CD14-positive monocyte (primary cell): ENCODE measurements around the gene FAM47A. TPM values are rescaled to one million over a fixed set of nuclear protein-coding genes. Genes with fewer than 3 reads are reported as not detected.

ENCODE experiments used
- DNase-seq, 3 donors: peaks; one replicate each; pipeline ENCODE4 v3.0.0-alpha.2; 2011 to 2022
- H2AFZ ChIP-seq: 2 replicates; pipeline ENCODE4 v1.6.0; 2012; ENCODE audit warnings: mild to moderate bottlenecking, low read depth, low read length, inconsistent platforms; ENCODE audit not compliant: insufficient read depth, poor library complexity, severe bottlenecking
- H3K27ac ChIP-seq, 2 donors: 1 replicate in 1 of 2; 2 replicates in 1 of 2; pipeline ENCODE4 v1.5.1; 2012 to 2013; ENCODE audit warnings: low read length in 2 of 2, control low read depth in 1 of 2, inconsistent platforms in 1 of 2, low read depth in 1 of 2, mild to moderate bottlenecking in 1 of 2
- H3K27me3 ChIP-seq, 2 donors: one replicate each; pipeline versions ENCODE4 v1.6.0 to v1.6.1; 2011 to 2013; ENCODE audit warnings: low read length in 2 of 2; ENCODE audit not compliant: control insufficient read depth in 2 of 2, insufficient read depth in 2 of 2
- H3K36me3 ChIP-seq, 2 donors: replicated peaks in 1 of 2; 1 replicate in 1 of 2; 2 replicates in 1 of 2; pipeline versions ENCODE4 v1.5.1 to v1.6.1; 2012 to 2013; ENCODE audit warnings: low read length in 2 of 2, control low read depth in 1 of 2, inconsistent platforms in 1 of 2, mild to moderate bottlenecking in 1 of 2; ENCODE audit not compliant: insufficient read depth in 2 of 2, control insufficient read depth in 1 of 2
- H3K4me1 ChIP-seq, 2 donors: 1 replicate in 1 of 2; 2 replicates in 1 of 2; pipeline versions ENCODE4 v1.5.1 to v1.6.1; 2012 to 2013; ENCODE audit warnings: low read length in 2 of 2, control low read depth in 1 of 2, inconsistent platforms in 1 of 2, mild to moderate bottlenecking in 1 of 2, moderate library complexity in 1 of 2; ENCODE audit not compliant: insufficient read depth in 2 of 2, control insufficient read depth in 1 of 2
- H3K4me2 ChIP-seq: replicated peaks from 2 replicates; pipeline ENCODE3; 2012; ENCODE audit warnings: low read length, moderate library complexity, mild to moderate bottlenecking; ENCODE audit not compliant: poor library complexity, severe bottlenecking; ENCODE audit errors: extremely low read depth
- H3K4me3 ChIP-seq, 3 experiments: fragments of 200-600 bp in 1 of 3; sonication (generic) in 1 of 3; replicated peaks in 1 of 3; 1 replicate in 2 of 3; 2 replicates in 1 of 3; pipeline ENCODE4 v1.5.1; 2011 to 2013; ENCODE audit warnings: low read length in 3 of 3, mild to moderate bottlenecking in 3 of 3, control low read depth in 2 of 3, low read depth in 2 of 3, inconsistent platforms in 1 of 3, moderate library complexity in 1 of 3
- H3K79me2 ChIP-seq: 2 replicates; pipeline ENCODE4 v1.6.0; 2012; ENCODE audit warnings: mild to moderate bottlenecking, control low read depth, inconsistent platforms, low read length, moderate library complexity; ENCODE audit not compliant: insufficient read depth
- H3K9ac ChIP-seq: 2 replicates; pipeline ENCODE4 v1.6.0; 2017; ENCODE audit warnings: low read length, mild to moderate bottlenecking; ENCODE audit not compliant: insufficient read depth, poor library complexity, severe bottlenecking
- H3K9me3 ChIP-seq, 2 donors: replicated peaks in 1 of 2; 1 replicate in 1 of 2; 2 replicates in 1 of 2; pipeline versions ENCODE4 v1.5.1 to v1.6.1; 2012 to 2013; ENCODE audit warnings: low read length in 2 of 2, control low read depth in 1 of 2; ENCODE audit not compliant: control insufficient read depth in 1 of 2, insufficient read depth in 1 of 2
- H4K20me1 ChIP-seq: 2 replicates; pipeline ENCODE4 v1.6.0; 2012; ENCODE audit warnings: mild to moderate bottlenecking, low read length, control low read depth, moderate library complexity; ENCODE audit not compliant: insufficient read depth
- H3K27ac Mint-ChIP-seq, 7 donors: one replicate each; pipeline ENCODE4 v1.8.0; 2020; ENCODE audit warnings: mild to moderate bottlenecking in 7 of 7, mixed read lengths in 7 of 7, moderate library complexity in 6 of 7, inconsistent platforms in 2 of 7
- H3K27me3 Mint-ChIP-seq, 3 donors: one replicate each; pipeline ENCODE4 v1.8.0; 2021 to 2022; ENCODE audit warnings: low read depth in 3 of 3, mild to moderate bottlenecking in 3 of 3, mixed read lengths in 3 of 3, moderate library complexity in 3 of 3, inconsistent platforms in 1 of 3
- H3K36me3 Mint-ChIP-seq, 2 donors: one replicate each; pipeline ENCODE4 v1.8.0; 2020; ENCODE audit warnings: mixed read lengths in 2 of 2, inconsistent platforms in 1 of 2, mild to moderate bottlenecking in 1 of 2
- H3K4me1 Mint-ChIP-seq: one replicate; pipeline ENCODE4 v1.8.0; 2020; ENCODE audit warnings: mild to moderate bottlenecking, mixed read lengths
- H3K4me3 Mint-ChIP-seq, 2 donors: one replicate each; pipeline ENCODE4 v1.8.0; 2020; ENCODE audit warnings: mild to moderate bottlenecking in 2 of 2, mixed read lengths in 2 of 2, moderate library complexity in 1 of 2
- H3K9me3 Mint-ChIP-seq, 7 donors: one replicate each; pipeline ENCODE4 v1.8.0; 2020 to 2022; ENCODE audit warnings: mixed read lengths in 7 of 7, mild to moderate bottlenecking in 6 of 7, moderate library complexity in 6 of 7, inconsistent platforms in 2 of 7
- WGBS: methylation state at CpG from one replicate; pipeline ENCODE4 v1.1.5; 2013; ENCODE audit warnings: missing lambda C conversion rate; ENCODE audit not compliant: insufficient coverage; 5-methylcytosine and 5-hydroxymethylcytosine counted together
- intact Hi-C, 2 donors: fragments of 100-400 bp; cut with micrococcal nuclease; formaldehyde crosslinking; loops; one replicate each; pipeline versions ENCODE4 v1.15.0 to v1.15.1; 2023
- polyA plus RNA-seq, 3 donors: library from polyadenylated mRNA; depleted of rRNA in 1 of 3; unstranded in 2 of 3; stranded (reverse) in 1 of 3; fragments of 300-500 nt in 2 of 3; fragments of >200 nt in 1 of 3; fragmentation: Illumina TruSeq in 2 of 3; gene quantifications; 1 replicate in 2 of 3; 2 replicates in 1 of 3; pipeline ENCODE4 v1.2.3, GENCODE V29; 2012 to 2021
- TF ChIP-seq, protein P1 (sequence below): fragments of 200-600 bp; IDR thresholded peaks from one replicate; pipeline ENCODE4 v1.8.0; 2022; ENCODE audit warnings: antibody characterized with exemption, mild to moderate bottlenecking

Gene FAM47A
- polyA plus RNA-seq, 3 donors: not detected

DNA sequence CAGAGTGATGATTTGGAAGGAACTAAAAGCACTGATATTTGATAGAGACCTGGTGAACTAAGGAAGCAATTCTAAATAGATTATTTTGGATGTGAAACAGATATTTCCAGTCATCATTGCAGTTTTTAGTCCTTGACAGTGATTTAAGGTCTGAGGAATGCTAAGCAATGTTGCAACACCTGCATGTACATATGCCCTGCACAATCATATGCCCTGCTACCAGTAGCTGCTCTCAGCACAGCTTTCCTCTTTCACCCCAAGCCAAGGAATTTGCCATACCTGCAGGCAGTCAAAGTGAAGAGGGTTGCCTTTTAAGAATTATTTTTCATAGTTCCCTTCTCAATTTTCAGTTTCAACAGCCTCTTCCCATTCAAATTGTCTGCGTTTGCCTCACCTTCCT lies 8.7 kb upstream of the FAM47A start:
- no peak overlapping the region for H3K4me2 ChIP-seq
- DNase-seq: no peak
- H3K9ac ChIP-seq: no peak overlapping the region
- Mint-ChIP-seq H3K9me3 (peaks cover 0 to 2% (median 0%) of the 10 kb centered on the region in 7 donors), H3K4me1 (no peaks in the 10 kb centered on the region), H3K4me3 (no peak overlapping the region), H3K27me3 (peaks cover 0 to 1% (median 0%) of the 10 kb centered on the region in 3 donors), H3K36me3 (no peaks in the 10 kb centered on the region), H3K27ac (no peak overlapping the region)
- no peak overlapping the region for H3K4me3 ChIP-seq
- no peaks in the 10 kb centered on the region for H3K79me2 ChIP-seq
- H3K4me1 ChIP-seq: no peaks in the 10 kb centered on the region
- no peaks in the 10 kb centered on the region for H3K9me3 ChIP-seq
- WGBS: no CpG with 5 or more reads among the region's 1 CpG
- intact Hi-C loops: no loop called here
- no peak overlapping the region for H3K27ac ChIP-seq
- no peak overlapping the region for H2AFZ ChIP-seq
- H3K36me3 ChIP-seq: no peaks in the 10 kb centered on the region
- H3K27me3 ChIP-seq: no peaks in the 10 kb centered on the region
- TF ChIP-seq, protein P1, sequence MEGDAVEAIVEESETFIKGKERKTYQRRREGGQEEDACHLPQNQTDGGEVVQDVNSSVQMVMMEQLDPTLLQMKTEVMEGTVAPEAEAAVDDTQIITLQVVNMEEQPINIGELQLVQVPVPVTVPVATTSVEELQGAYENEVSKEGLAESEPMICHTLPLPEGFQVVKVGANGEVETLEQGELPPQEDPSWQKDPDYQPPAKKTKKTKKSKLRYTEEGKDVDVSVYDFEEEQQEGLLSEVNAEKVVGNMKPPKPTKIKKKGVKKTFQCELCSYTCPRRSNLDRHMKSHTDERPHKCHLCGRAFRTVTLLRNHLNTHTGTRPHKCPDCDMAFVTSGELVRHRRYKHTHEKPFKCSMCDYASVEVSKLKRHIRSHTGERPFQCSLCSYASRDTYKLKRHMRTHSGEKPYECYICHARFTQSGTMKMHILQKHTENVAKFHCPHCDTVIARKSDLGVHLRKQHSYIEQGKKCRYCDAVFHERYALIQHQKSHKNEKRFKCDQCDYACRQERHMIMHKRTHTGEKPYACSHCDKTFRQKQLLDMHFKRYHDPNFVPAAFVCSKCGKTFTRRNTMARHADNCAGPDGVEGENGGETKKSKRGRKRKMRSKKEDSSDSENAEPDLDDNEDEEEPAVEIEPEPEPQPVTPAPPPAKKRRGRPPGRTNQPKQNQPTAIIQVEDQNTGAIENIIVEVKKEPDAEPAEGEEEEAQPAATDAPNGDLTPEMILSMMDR: no peak
- no peaks in the 10 kb centered on the region for H4K20me1 ChIP-seq

DNA sequence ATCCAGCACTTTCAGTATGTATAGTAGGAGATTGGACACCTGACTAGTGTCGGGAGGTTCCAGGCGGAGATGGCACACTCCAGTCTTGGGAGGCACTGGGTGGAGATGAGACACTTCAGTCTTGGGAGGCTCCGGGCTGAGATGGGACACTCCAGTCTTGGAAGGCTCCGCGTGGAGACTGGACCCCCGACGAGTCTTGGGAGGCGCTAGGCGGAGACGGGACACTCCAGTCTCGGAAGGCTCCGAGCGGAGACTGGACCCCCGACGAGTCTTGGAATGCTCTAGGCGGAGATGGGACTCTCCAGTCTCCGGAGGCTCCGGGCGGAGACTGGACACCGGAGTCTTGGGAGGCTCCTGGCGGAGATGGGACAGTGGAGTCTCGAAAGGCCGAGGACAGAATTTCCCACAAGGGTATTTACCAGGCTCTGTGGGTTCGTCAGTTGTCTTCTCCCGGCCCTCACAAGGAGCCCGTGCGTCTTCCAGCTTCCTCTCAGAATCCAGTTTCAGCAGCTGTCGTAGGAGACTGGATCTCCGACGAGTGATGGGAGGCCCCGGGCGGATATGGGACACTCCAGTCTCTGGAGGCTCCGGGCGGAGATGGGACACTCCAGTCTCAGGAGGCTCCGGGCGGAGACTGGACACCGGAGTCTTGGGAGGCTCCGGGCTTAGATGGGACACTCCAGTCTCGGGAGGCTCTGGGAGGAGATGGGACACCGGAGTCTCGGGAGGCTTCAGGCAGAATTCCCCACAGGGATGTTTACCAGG lies 952 bp downstream of the FAM47A start:
- H3K4me2 ChIP-seq: no peak overlapping the region
- Mint-ChIP-seq H3K27me3 (no peaks in the 10 kb centered on the region), H3K27ac (no peak overlapping the region), H3K4me1 (no peaks in the 10 kb centered on the region), H3K9me3 (peaks cover 0 to 21% (median 5%) of the 10 kb centered on the region in 7 donors), H3K36me3 (no peaks in the 10 kb centered on the region), H3K4me3 (no peak overlapping the region)
- TF ChIP-seq, protein P1: no peak
- no peaks in the 10 kb centered on the region for H3K79me2 ChIP-seq
- no peaks in the 10 kb centered on the region for H3K4me1 ChIP-seq
- H3K27ac ChIP-seq: no peak overlapping the region
- no peak for DNase-seq
- no peaks in the 10 kb centered on the region for H4K20me1 ChIP-seq
- H3K4me3 ChIP-seq: no peak overlapping the region
- intact Hi-C loops: no loop called here
- no peaks in the 10 kb centered on the region for H3K27me3 ChIP-seq
- peaks cover 8 to 26% of the 10 kb centered on the region in 2 donors for H3K9me3 ChIP-seq
- no peak overlapping the region for H3K9ac ChIP-seq
- H3K36me3 ChIP-seq: no peaks in the 10 kb centered on the region
- 97% methylated on average over 28 of the region's 41 CpGs for WGBS
- H2AFZ ChIP-seq: no peak overlapping the region
